IPS-18a (cell line): ENCODE measurements around the gene OPA3.

ENCODE experiments used
- H3K27ac ChIP-seq: one replicate; pipeline ENCODE4 v1.5.1; 2013; ENCODE audit warnings: low read length
- H3K27me3 ChIP-seq: one replicate; pipeline ENCODE4 v1.6.1; 2013; ENCODE audit warnings: mild to moderate bottlenecking, low read length; ENCODE audit not compliant: control insufficient read depth, insufficient read depth
- H3K36me3 ChIP-seq: one replicate; pipeline ENCODE4 v1.6.1; 2013; ENCODE audit warnings: low read depth, low read length; ENCODE audit not compliant: control insufficient read depth
- H3K4me1 ChIP-seq: one replicate; pipeline ENCODE4 v1.6.1; 2013; ENCODE audit warnings: low read depth, low read length; ENCODE audit not compliant: control insufficient read depth
- H3K4me3 ChIP-seq: one replicate; pipeline ENCODE4 v1.5.1; 2013; ENCODE audit warnings: low read length
- H3K9ac ChIP-seq: one replicate; pipeline ENCODE4 v1.6.1; 2013; ENCODE audit warnings: mild to moderate bottlenecking, low read length, moderate library complexity
- H3K9me3 ChIP-seq: one replicate; pipeline ENCODE4 v1.6.1; 2013; ENCODE audit warnings: low read depth, low read length; ENCODE audit not compliant: control insufficient read depth

The OPA3 gene

GRCh38 chr19:45527731-45528130 lies 56.9 kb downstream of the OPA3 start:
- Histone ChIP-seq H3K9me3 (no peaks in the 10 kb centered on the region), H3K27me3 (peaks cover 14% of the 10 kb centered on the region), H3K4me3 (peak overlapping the region; percentile 61), H3K27ac (no peak overlapping the region), H3K9ac (no peak overlapping the region), H3K36me3 (peaks cover 29% of the 10 kb centered on the region), H3K4me1 (peaks cover 3% of the 10 kb centered on the region)

- H3K9me3 ChIP-seq, result no peaks in the 10 kb centered on the region
- H3K4me3 ChIP-seq, result no peak overlapping the region
- H3K27me3 ChIP-seq, result peaks cover 14% of the 10 kb centered on the region
- peaks cover 32% of the 10 kb centered on the region for H3K36me3 ChIP-seq
- no peak overlapping the region for H3K9ac ChIP-seq
- peaks cover 3% of the 10 kb centered on the region for H3K4me1 ChIP-seq
- no peak overlapping the region for H3K27ac ChIP-seq
These were observed 57.6 kb downstream of the OPA3 start for GRCh38 chr19:45526971-45527370.

- no peak overlapping the region for H3K9ac ChIP-seq
- H3K27me3 ChIP-seq, result peaks cover 14% of the 10 kb centered on the region
- H3K27ac ChIP-seq, result no peak overlapping the region
- H3K4me3 ChIP-seq, result no peak overlapping the region
- peaks cover 3% of the 10 kb centered on the region for H3K4me1 ChIP-seq
- H3K36me3 ChIP-seq, result peaks cover 35% of the 10 kb centered on the region
- no peaks in the 10 kb centered on the region for H3K9me3 ChIP-seq
These were observed 58.5 kb downstream of the OPA3 start for GRCh38 chr19:45526143-45526542.

DNA sequence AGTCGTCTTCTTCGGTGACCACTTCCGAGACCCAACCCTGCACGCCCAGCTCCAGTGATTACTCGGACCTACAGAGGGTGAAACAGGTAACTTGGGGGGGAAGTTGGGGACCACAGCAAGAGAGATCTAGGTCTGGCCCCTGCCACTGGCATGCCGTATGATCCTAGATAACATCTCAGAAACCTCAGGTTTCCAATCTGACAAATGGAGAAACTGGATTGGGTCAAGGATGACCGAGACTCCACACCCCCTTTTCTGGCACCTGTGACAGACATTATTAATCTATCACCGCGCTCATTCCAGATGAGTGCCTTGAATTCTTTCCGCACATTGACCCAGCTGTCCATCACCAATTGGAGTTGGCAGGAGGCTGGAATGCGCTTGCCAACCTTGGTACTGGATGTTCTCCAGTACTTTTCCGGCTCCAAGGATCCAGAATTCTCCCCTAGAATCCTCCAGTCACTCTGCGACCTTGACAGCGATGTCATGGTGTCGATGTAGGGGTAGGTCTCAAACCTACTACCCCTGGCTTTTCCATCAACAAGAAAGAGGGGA lies 60.0 kb downstream of the OPA3 start:
- no peak overlapping the region for H3K4me3 ChIP-seq

DNA sequence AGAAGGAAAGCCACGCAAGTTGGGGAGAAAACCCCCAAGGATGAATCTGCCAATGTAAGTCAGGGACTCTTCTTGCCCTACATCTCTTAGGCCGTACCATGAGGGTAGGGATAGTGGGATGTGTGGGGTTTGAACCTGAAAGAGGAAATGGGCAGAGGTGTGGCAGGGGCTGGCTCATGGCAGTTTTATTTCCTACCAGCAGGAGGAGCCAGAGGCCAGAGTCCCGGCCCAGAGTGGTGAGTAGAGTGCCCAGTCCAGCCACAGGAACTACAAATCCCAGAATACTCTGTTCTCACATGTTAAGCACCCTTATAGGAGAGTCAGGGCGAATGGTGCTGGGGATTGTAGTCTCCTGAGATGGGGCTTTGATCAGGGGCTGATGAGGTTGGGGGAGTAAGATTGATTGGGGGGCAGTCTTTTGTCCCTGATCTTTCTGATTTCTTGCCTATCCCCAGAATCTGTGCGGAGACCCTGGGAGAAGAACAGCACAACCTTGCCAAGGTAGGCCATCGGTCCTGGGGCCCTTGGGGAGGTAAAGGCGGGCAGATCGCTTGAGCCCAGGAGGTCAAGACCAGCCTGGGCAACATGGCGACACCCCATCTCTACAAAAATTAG lies 60.9 kb downstream of the OPA3 start:
- Histone ChIP-seq H3K9me3 (no peaks in the 10 kb centered on the region), H3K27ac (no peak overlapping the region), H3K27me3 (no peaks in the 10 kb centered on the region), H3K4me3 (no peak overlapping the region), H3K4me1 (no peaks in the 10 kb centered on the region), H3K36me3 (peaks cover 45% of the 10 kb centered on the region), H3K9ac (no peak overlapping the region)

More for the DNA sequence above, 60.0 kb downstream of the OPA3 start:
- Histone ChIP-seq H3K9me3 (no peaks in the 10 kb centered on the region), H3K27me3 (peaks cover 5% of the 10 kb centered on the region), H3K27ac (no peak overlapping the region), H3K36me3 (peaks cover 45% of the 10 kb centered on the region), H3K4me1 (peaks cover 3% of the 10 kb centered on the region), H3K9ac (no peak overlapping the region)

- H3K27me3 ChIP-seq, result no peaks in the 10 kb centered on the region
- no peaks in the 10 kb centered on the region for H3K9me3 ChIP-seq
- no peaks in the 10 kb centered on the region for H3K4me1 ChIP-seq
- H3K4me3 ChIP-seq, result no peak overlapping the region
- no peak overlapping the region for H3K9ac ChIP-seq
- no peak overlapping the region for H3K27ac ChIP-seq
- H3K36me3 ChIP-seq, result peaks cover 57% of the 10 kb centered on the region
These were observed 62.3 kb downstream of the OPA3 start for GRCh38 chr19:45522010-45522941.

- Histone ChIP-seq H3K36me3 (peaks cover 43% of the 10 kb centered on the region), H3K4me3 (no peak overlapping the region), H3K9me3 (no peaks in the 10 kb centered on the region), H3K9ac (no peak overlapping the region), H3K27me3 (no peaks in the 10 kb centered on the region), H3K27ac (no peak overlapping the region), H3K4me1 (no peaks in the 10 kb centered on the region)
These were observed 66.2 kb downstream of the OPA3 start for GRCh38 chr19:45518469-45518826.

GRCh38 chr19:45517641-45518468 lies 66.7 kb downstream of the OPA3 start:
- peaks cover 40% of the 10 kb centered on the region for H3K36me3 ChIP-seq
- H3K4me1 ChIP-seq, result no peaks in the 10 kb centered on the region
- H3K27me3 ChIP-seq, result no peaks in the 10 kb centered on the region
- H3K9me3 ChIP-seq, result no peaks in the 10 kb centered on the region
- H3K9ac ChIP-seq, result no peak overlapping the region
- H3K4me3 ChIP-seq, result no peak overlapping the region
- no peak overlapping the region for H3K27ac ChIP-seq

GRCh38 chr19:45517238-45517637 lies 67.4 kb downstream of the OPA3 start:
- H3K9ac ChIP-seq, result no peak overlapping the region
- H3K27ac ChIP-seq, result no peak overlapping the region
- no peaks in the 10 kb centered on the region for H3K27me3 ChIP-seq
- H3K4me1 ChIP-seq, result no peaks in the 10 kb centered on the region
- peaks cover 36% of the 10 kb centered on the region for H3K36me3 ChIP-seq
- no peak overlapping the region for H3K4me3 ChIP-seq
- H3K9me3 ChIP-seq, result no peaks in the 10 kb centered on the region

- Histone ChIP-seq H3K9me3 (no peaks in the 10 kb centered on the region), H3K36me3 (peaks cover 31% of the 10 kb centered on the region), H3K9ac (no peak overlapping the region), H3K4me1 (no peaks in the 10 kb centered on the region), H3K27ac (no peak overlapping the region), H3K4me3 (no peak overlapping the region), H3K27me3 (no peaks in the 10 kb centered on the region)
These were observed 68.7 kb downstream of the OPA3 start for GRCh38 chr19:45515807-45516401.
